SK-N-SH treated with all-trans-retinoic acid at 6 μM for 48 hours (cell line): ENCODE data around the gene ADAMTS2.

Experiments used
- ARNTL ChIP-seq: fragments of 450-650 bp; formaldehyde crosslinking; IDR thresholded peaks from 2 replicates; pipeline ENCODE4 v1.5.0; 2020; ENCODE audit warnings: low read depth, mild to moderate bottlenecking, moderate library complexity, borderline replicate concordance
- ZFP30 ChIP-seq: fragments of 450-650 bp; formaldehyde crosslinking; IDR thresholded peaks from 2 replicates; pipeline ENCODE4 v1.5.0; 2022; ENCODE audit warnings: mild to moderate bottlenecking, moderate library complexity

DNA sequence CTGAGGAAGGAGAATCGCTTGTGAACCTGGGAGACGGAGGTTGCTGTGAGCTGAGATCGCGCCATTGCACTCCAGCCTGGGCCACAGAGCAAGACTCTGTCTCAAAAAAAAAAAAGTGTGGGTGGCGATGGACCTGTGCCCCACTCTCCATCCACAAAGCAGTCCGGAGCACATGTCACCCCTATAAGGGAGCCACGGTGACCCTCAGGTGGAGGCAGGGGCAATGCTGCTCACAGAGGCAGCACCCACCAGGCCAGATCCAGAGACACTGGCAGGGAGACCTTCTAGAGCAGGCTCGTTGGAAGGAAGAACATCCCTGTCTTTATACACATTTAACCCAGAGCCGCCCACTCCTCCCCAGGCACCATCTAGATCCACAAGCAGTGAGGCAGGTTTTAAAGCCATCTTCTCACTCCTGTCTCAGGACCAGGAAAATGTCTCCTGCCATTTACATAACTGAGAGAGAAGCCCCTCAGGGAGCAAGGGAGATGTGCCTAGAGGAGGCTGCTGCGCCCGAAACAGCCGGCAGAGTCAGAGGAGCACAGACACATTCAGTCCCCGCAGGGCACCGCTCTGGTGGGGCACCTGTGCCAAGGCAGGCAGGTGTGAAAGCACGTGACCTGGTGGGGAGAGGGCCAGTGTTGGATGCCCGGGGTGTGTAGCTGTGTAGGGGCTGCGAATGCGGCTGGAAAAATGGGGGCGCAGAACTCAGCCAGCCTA lies 31.6 kb upstream of the ADAMTS2 start:
- TF ChIP-seq ARNTL (CRISPR knock-in tag) (no peak), ZFP30 (CRISPR knock-in tag) (no peak)
